ENCODE results near the gene RSU1. TPM values are rescaled to one million over a fixed set of nuclear protein-coding genes. Genes with fewer than 3 reads are reported as not detected.

RSU1 gene
- total RNA-seq, 1 experiment from 2014 or later, result 44.5 TPM

GRCh38 chr10:16789765-16790164 is 27.5 kb downstream of the RSU1 start:
- no peak for DNase-seq
- no peak overlapping the region for H2AFZ ChIP-seq
- no peaks in the 10 kb centered on the region for H3K79me2 ChIP-seq (ENCODE audit: low read depth)
- H3K9me3 ChIP-seq (ENCODE audit: insufficient read depth, low read depth), result no peaks in the 10 kb centered on the region
- H3K4me1 ChIP-seq (replicated peaks; ENCODE audit: insufficient read depth), result no peaks in the 10 kb centered on the region
- BruUV-seq (replicated peaks), result no TSS peak
- no peaks in the 10 kb centered on the region for H3F3A ChIP-seq (ENCODE audit: insufficient read depth, low read depth)
- no peaks in the 10 kb centered on the region for H3K36me3 ChIP-seq (ENCODE audit: low read depth)
- no peak overlapping the region for H3K27ac ChIP-seq
- ChIA-PET POLR2A (ENCODE audit: unreplicated experiment) (no interaction called here), CTCF (no interaction called here)
- no peaks in the 10 kb centered on the region for H3K9me2 ChIP-seq (ENCODE audit: insufficient read depth)
- H3K4me2 ChIP-seq, result no peak overlapping the region
- H3K27me3 ChIP-seq (ENCODE audit: insufficient read depth, low read depth), result no peaks in the 10 kb centered on the region
- H3K4me3 ChIP-seq, result no peak overlapping the region
- intact Hi-C loops (cut with micrococcal nuclease; ENCODE audit: unreplicated experiment), result no loop called here
- H4K20me1 ChIP-seq (ENCODE audit: insufficient read depth), result no peaks in the 10 kb centered on the region
- no peak for TF ChIP-seq CTCF (conservative IDR thresholded peaks at IDR 0.05)

- no peaks in the 10 kb centered on the region for H3K9me3 ChIP-seq (ENCODE audit: insufficient read depth, low read depth)
- CTCF ChIA-PET, result no interaction called here
- H3K4me1 ChIP-seq (replicated peaks; ENCODE audit: insufficient read depth), result no peaks in the 10 kb centered on the region
- no peak overlapping the region for H3K4me2 ChIP-seq
- POLR2A ChIA-PET (ENCODE audit: unreplicated experiment), result no interaction called here
- H3K9me2 ChIP-seq (ENCODE audit: insufficient read depth), result no peaks in the 10 kb centered on the region
- no peak overlapping the region for H3K27ac ChIP-seq
- DNase-seq, result no peak
- H4K20me1 ChIP-seq (ENCODE audit: insufficient read depth), result no peaks in the 10 kb centered on the region
- no peaks in the 10 kb centered on the region for H3F3A ChIP-seq (ENCODE audit: insufficient read depth, low read depth)
- intact Hi-C loops (cut with micrococcal nuclease; ENCODE audit: unreplicated experiment), result no loop called here
- TF ChIP-seq EZH2 (IDR thresholded peaks at IDR 0.05; ENCODE audit: low read depth), result no peak
- TF ChIP-seq CTCF (conservative IDR thresholded peaks at IDR 0.05), result no peak
- BruUV-seq (replicated peaks), result no TSS peak
- no peak overlapping the region for H2AFZ ChIP-seq
- no peaks in the 10 kb centered on the region for H3K27me3 ChIP-seq (ENCODE audit: insufficient read depth, low read depth)
- H3K79me2 ChIP-seq (ENCODE audit: low read depth), result no peaks in the 10 kb centered on the region
- H3K36me3 ChIP-seq (ENCODE audit: low read depth), result no peaks in the 10 kb centered on the region
- H3K4me3 ChIP-seq, result no peak overlapping the region
Observed at GRCh38 chr10:16789261-16789660, 28.0 kb downstream of the RSU1 start.

GRCh38 chr10:16788778-16789177 is 28.4 kb downstream of the RSU1 start:
- ChIA-PET POLR2A (ENCODE audit: unreplicated experiment) (no interaction called here), CTCF (no interaction called here)
- H3K4me2 ChIP-seq, result no peak overlapping the region
- H4K20me1 ChIP-seq (ENCODE audit: insufficient read depth), result no peaks in the 10 kb centered on the region
- H3K36me3 ChIP-seq (ENCODE audit: low read depth), result no peaks in the 10 kb centered on the region
- H3F3A ChIP-seq (ENCODE audit: insufficient read depth, low read depth), result no peaks in the 10 kb centered on the region
- no peak overlapping the region for H2AFZ ChIP-seq
- no peak for TF ChIP-seq EZH2 (IDR thresholded peaks at IDR 0.05; ENCODE audit: low read depth)
- no peak for TF ChIP-seq CTCF (conservative IDR thresholded peaks at IDR 0.05)
- no peak overlapping the region for H3K4me3 ChIP-seq
- no TSS peak for BruUV-seq (replicated peaks)
- no peaks in the 10 kb centered on the region for H3K9me2 ChIP-seq (ENCODE audit: insufficient read depth)
- DNase-seq, result no peak
- H3K27ac ChIP-seq, result no peak overlapping the region
- no peaks in the 10 kb centered on the region for H3K79me2 ChIP-seq (ENCODE audit: low read depth)
- no peaks in the 10 kb centered on the region for H3K9me3 ChIP-seq (ENCODE audit: insufficient read depth, low read depth)
- H3K4me1 ChIP-seq (replicated peaks; ENCODE audit: insufficient read depth), result no peaks in the 10 kb centered on the region
- H3K27me3 ChIP-seq (ENCODE audit: insufficient read depth, low read depth), result no peaks in the 10 kb centered on the region
- intact Hi-C loops (cut with micrococcal nuclease; ENCODE audit: unreplicated experiment), result no loop called here

Measured in PC-9 (cell line).